ENCODE data around the gene TKFC.
"Not testable (repeated sequence)": the region's sequence is repeated elsewhere in the genome, so short reads cannot be mapped to it uniquely, and the experiment has no call there.

Gene TKFC

DNA sequence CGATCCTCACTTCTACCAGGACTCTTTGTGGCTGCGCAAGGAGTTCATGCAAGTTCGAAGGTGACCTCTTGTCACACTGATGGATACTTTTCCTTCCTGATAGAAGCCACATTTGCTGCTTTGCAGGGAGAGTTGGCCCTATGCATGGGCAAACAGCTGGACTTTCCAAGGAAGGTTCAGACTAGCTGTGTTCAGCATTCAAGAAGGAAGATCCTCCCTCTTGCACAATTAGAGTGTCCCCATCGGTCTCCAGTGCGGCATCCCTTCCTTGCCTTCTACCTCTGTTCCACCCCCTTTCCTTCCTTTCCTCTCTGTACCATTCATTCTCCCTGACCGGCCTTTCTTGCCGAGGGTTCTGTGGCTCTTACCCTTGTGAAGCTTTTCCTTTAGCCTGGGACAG lies 35.6 kb downstream of the TKFC start:
- no peak for DNase-seq (ENCODE audit: low read depth, low spot score)

DNA sequence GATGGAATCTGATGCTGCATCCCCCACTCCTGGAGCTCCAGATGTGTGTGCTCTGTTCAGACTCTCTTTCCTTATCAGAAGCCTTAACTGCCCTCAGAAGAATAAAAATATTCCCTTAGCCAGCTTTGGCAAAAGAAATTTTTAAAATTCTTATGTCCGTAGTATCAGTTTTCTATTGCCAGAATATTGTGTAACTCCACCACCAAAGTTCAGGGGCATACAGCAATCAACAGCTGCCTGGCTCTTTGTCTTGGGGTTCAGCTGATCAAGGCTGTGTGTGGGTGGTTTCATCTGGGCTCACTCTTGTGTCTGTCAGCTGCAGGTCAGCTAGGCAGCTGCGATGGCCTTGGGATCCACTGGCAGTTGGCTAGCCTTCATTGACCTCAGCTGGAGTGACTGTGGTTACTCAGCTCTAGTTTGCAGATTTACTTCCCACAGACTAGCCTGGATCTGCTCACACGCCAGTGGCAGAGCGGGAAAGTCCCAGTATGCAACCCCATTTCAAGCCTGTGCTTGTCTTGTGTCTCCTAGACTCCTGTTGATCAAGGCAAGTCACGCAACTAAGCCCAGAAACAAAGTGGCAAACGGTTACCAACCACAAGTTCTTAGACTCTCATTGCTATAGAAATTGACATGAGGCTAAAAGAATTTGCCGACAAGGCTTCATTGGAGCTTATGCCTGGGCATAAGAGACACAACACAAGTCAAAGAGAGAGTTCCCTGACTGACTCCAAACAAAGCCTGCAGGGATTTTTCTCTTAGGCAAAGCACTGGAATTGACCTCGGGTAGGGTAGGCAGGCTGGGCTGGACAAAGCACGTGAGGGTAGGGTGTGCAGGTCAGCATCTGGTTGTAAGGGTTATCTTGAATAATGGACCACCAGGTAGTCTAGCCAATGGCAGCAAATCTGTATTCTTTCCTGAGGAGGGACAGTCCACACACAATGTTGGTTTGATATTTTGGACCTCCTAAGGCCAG lies 36.6 kb downstream of the TKFC start:
- DNase-seq (ENCODE audit: low read depth, low spot score), result no peak

DNA sequence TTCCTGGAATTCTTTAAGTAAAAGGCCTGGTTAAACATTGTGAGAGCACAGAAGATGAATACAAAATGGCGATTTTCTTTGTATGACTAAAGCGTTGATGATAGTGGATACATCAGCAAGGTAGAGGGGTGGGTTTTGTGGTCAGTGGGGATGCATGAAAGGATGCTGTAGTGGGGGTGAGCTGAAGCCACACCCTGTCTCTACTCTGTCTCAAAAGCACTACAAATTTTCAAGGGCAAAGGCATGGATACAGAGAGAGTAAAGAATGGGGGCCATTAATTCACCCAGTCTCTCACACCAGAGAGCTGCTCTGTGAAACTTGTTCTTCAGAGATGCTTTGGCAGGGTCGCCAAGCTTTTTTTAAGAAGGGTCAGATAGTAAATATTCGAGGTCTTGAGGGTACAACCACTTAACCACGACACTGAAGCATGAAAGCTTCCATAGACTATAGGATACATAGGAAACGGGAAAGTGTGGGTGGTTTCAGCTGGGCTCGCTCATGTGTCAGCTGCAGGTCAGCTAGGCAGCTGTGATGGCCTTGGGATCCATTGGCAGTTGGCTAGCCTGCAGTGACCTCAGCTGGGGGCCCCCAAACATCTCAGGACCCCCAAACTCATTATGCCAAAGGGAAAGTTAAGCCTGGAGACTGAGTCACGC lies 37.4 kb downstream of the TKFC start:
- DNase-seq (ENCODE audit: low read depth, low spot score), result no peak

DNA sequence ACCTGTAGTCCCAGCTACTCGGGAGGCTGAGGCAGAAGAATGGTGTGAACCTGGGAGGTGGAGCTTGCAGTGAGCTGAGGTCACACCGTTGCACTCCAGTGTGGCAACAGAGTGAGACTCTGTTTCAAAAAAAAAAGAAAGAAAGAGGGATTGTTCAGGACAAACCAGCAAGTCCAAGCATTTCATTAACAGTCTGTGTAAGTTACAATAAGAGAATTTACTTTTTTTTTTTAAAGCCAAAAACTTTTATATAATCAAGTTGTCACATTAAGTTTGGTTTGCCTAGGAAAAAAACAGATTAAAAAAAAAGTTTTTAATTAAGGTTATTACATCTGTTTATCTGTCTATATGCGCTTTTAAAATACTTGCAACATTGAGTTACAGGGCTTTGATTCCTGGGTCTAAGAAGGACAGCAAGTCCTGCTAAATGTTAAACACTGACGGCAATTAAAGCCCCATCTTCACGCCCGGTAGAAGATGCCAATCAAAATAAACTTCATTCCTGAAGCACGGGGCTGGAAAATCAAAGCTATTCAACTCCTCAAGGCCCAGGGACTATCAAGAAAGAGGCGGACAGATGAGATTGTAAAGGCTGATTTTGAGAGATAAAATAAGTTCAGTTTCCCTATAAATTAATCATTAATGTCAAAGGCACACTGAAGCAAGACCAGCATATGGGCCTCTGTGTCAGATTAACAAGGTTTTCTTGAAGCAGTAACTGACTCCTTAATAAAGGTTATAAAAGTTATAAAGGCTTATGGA lies 39.8 kb downstream of the TKFC start:
- DNase-seq (ENCODE audit: low read depth, low spot score), result no peak

DNA sequence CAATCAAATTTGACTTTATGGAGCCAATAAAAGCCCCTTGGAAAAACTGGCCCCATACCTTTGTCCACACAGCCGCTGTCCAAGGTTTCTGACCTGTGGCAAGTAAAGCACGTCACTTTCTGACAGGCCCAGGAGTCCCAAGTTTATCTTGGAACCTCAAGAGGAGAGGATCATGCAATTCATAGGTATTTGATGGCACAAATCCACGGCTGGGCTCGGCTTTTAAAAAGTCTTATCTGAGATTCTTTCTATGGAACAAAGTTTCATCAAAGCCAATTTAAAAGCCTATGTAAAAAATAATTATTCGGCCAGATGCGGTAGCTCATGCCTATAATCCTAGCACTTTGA lies 42.7 kb downstream of the TKFC start:
- no peak for DNase-seq (ENCODE audit: low read depth, low spot score)

DNA sequence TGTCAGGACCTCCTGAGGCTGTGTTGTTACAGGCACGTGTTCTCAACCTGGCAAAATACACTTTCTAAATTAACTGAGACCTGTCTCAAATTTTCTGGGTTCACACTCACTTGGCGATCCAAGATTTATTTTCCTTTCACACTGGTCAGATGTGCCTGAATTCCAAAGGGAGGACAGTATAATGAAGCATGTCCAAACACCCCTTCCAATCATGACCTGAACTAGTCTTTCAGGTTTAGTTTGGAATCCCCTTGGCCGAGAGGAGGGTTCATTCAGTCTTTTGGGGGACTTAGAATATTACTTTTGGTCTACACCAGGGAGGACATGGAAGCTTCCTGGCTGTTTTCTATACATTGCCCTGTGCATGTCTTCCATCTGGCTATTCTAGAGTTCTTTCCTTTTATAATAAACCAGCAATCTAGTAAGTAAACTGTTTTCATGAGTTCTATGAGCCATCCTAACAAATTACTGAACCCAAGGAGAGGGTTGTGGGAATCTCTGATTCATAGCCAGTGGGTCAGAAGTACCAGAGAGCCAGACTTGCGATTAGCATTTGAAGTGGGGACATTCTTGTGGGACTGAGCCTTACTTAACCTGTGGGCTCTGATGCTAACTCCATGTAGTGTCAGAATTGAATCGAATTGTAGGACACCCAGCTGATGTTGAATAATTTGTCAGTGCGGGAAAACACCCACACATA lies 44.6 kb downstream of the TKFC start:
- DNase-seq (ENCODE audit: low read depth, low spot score), result no peak

DNA sequence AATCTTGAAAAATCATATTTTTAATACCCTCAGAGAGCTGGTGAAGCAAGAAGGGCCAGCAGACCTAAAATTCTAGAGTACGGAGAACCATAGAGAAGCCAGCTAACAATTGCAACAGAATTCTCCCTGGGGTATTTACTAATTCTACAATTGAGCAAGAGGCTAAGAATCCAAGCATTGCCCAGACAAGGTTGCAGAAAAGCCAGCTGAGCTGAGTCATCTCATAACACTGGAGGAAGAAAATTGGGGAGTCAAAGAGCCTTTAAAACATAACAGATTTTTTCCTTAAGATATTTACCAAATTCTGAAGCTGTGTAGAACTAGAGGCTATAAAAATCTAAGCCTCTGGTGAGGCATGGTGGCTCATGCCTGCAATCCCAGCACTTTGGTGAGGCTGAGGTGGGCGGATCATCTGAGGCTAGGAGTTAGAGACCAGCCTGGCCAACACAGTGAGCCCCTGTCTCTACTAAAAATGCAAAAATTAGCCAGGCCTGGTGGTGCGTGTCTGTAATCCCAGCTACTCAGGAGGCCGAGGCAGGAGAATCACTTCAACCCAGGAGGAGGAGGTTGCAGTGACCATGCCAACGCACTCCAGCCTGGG lies 45.8 kb downstream of the TKFC start:
- DNase-seq (ENCODE audit: low read depth, low spot score), result no peak

DNA sequence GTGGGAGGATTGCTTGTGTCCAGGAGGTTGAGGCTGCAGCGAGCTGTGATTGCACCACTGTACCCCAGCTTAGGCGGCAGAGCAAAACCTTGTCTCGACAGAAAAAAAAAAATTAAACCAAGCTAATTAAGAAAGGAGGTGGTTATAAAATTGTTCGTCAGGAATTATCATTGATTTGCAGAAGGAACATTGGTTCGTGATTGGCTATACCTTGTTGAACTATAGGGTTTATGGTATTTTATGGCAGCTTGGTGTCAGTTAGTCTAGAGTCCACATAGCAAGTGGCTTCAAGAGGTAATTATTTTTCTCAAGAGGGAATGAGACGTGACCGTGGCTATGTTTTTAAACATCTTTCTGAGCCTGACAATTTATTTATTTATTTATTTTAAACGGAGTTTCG lies 47.9 kb downstream of the TKFC start:
- no peak for DNase-seq (ENCODE audit: low read depth, low spot score)

DNA sequence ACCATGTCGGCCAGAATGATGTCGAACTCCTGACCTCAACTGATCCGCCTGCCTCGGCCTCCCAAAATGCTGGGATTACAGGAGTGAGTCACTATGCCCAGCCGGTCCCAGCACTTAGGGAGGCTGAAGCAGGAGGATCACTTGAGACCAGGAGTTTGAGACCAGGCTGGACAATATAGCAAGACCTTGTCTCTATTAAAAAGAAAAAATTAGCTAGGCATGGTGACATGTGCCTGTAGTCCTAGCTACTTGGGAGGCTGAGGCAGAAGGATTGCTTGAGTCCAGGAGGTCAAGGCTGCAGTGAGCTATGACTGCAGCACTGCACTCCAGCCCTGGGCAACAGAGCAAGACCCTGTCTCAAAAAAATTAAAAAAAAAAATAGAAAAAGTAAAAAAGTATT lies 50.8 kb downstream of the TKFC start:
- not testable (repeated sequence) for DNase-seq (ENCODE audit: low read depth, low spot score)

DNA sequence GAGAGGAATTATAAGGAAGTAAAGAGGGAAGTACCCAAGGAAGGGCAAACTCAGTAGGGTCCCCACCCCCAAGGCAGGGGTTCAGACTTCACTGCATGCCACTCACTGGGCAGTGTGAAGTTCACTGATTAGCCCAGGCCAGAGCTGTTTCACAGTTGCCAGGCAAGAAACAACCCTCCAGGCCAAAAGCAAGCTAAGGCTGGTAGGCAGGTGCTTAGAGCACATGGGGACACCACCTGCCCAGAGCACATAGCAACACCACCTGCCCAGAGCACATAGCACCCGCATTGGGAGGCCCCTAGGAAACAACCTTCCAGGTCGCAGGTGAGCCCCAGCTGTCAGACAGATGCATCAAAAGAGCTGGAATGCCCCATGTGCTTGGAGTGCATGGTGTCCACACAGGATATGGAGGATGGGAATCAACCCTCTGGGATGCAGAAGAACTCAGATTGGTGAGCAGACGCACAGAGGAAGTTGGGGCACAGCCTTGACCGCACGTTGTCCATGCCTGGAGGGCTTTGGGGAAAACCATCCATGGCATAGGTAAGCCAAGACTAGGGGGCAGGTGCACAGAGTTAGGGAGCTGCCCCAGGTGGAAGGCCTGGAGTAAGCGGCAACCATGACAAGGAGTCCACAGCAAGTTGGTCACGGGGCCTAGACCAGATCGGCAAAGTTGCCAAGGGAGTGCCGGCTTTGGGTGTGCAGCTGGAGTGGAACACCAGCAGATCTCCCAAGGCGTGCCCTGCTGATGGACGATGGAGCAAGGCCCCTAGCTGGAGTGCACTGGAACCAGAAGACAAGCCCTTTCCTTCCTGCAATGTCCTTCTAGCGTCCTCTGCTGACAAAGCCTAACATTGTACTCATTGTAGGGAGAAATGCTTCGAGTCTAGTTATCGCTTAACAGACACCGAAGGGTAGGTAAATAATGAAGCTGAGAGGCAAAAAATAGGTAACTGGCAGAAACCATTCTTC lies 51.5 kb downstream of the TKFC start:
- no peak for DNase-seq (ENCODE audit: low read depth, low spot score)

DNA sequence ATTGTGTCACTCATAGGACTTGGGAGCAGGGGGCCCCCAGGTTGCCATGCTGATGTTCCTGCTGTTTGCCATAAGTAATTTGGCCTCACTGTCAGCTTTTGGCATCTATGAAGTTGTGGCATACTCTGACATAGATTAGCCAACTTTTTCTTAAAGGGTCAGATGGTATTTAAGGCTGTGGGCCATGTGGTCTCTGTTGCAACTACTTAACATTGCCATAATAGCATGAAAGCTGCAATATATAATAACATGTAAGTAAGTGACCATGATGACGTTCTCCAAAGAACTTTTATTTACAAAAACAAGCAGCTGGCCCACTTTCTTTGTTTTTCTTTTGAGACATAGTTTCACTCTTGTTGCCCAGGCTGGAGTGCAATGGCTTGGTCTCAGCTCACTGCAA lies 57.1 kb downstream of the TKFC start:
- no peak for DNase-seq (ENCODE audit: low read depth, low spot score)

DNA sequence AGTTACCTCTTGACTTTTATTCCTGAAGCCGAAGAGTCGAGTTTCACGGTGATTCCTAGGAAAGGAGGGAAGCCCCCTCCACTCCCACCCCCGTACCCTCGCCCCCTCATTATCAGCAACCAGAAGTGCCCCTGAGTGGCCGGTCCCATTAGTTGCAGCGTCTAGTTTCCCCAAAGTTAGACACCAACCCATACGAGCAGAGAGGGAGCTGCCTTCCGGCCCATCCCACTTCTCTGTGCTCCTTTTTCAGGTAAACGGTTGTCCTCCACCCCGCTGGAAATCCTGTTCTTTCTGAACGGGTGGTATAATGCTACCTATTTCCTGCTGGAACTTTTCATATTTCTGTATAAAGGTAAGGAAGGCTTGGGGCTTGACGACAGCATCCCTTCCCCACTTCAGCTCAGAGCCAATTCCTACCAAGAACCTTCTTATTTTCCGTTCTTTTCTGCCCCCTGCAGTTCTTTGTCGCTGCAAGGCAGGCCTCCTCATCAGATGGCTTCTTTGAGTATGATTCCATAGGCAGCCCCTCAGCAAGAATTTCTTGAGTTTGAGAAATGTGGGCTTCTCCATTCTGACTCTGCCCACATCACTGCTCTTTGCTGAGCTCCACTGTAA lies 60.1 kb downstream of the TKFC start:
- DNase-seq (ENCODE audit: low read depth, low spot score), result no peak
